ENCODE data around the gene ESAM.
A peak's percentile ranks its signal among the peaks of the same experiment; 100 is the strongest.

The ESAM gene

DNA sequence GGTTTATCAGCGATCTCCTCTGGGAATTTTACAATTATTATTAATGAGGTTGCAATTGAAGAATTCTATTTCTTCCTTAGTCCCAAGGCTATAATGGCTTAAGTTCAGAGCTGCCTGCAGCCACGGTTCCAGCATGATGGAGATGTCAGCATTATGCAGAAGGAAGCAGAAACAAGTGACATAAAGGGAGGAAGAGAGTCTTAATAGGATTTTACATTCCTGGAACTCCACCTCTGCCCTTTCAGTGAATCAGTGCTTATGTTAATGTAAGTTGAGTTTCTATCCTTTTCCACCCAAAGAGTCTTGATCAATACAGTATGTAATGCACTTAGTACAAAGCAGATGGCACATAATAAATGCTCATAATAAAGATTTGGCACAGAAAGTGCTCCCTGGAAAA is 34.0 kb downstream of the ESAM start:
- TF ChIP-seq, protein P1, sequence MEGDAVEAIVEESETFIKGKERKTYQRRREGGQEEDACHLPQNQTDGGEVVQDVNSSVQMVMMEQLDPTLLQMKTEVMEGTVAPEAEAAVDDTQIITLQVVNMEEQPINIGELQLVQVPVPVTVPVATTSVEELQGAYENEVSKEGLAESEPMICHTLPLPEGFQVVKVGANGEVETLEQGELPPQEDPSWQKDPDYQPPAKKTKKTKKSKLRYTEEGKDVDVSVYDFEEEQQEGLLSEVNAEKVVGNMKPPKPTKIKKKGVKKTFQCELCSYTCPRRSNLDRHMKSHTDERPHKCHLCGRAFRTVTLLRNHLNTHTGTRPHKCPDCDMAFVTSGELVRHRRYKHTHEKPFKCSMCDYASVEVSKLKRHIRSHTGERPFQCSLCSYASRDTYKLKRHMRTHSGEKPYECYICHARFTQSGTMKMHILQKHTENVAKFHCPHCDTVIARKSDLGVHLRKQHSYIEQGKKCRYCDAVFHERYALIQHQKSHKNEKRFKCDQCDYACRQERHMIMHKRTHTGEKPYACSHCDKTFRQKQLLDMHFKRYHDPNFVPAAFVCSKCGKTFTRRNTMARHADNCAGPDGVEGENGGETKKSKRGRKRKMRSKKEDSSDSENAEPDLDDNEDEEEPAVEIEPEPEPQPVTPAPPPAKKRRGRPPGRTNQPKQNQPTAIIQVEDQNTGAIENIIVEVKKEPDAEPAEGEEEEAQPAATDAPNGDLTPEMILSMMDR (IDR thresholded peaks at IDR 0.05) = no peak
- TF ChIP-seq ZFX (IDR thresholded peaks at IDR 0.05; ENCODE audit: borderline replicate concordance) = no peak

DNA sequence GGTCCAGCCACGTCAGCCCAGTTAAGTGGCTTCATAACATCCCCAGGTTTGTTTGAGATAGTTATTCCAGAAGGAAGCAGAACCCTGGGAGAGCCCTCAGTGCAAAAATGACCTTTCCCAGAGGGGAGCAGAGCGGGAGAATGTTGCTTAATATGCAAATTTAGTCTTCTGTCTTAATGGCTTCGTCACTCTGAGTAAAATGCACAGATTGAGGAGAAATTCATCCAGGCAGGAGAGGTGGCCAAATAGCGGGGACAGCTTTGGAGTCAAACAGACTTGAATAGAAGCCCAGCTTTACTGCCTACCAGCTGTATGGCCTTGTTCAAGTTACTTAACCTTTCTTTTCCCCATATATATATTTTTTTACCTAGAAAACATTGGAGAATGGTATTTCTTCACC is 34.6 kb downstream of the ESAM start:
- no peak for TF ChIP-seq ZFX (IDR thresholded peaks at IDR 0.05; ENCODE audit: borderline replicate concordance)
- TF ChIP-seq, protein P1 (IDR thresholded peaks at IDR 0.05) = no peak
- no peak overlapping the region for H3K27ac ChIP-seq

More for the DNA sequence above, 34.0 kb downstream of the ESAM start:
- no peak overlapping the region for H3K27ac ChIP-seq

DNA sequence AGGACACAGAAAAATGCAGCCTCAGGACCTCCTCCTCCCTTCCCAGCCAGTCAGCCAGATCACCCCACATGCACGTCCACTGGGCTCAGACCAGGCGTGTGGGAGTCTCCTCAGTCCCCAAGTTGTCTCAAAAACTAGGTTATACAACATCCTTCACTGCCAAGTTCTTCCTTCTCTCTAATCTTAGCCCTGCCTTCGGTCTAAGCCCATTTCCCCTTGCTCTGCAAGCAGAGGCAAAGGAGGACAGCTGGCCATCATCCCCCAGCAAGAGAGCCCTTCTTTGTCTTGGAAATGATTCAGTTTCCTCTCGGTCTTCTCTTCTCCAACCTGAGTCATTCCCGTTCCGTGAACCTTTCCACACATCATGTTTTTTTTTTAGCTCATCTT is 36.4 kb downstream of the ESAM start:
- peak overlapping the region; percentile 88 for H3K27ac ChIP-seq
- TF ChIP-seq, protein P1 (IDR thresholded peaks at IDR 0.05) = no peak

DNA sequence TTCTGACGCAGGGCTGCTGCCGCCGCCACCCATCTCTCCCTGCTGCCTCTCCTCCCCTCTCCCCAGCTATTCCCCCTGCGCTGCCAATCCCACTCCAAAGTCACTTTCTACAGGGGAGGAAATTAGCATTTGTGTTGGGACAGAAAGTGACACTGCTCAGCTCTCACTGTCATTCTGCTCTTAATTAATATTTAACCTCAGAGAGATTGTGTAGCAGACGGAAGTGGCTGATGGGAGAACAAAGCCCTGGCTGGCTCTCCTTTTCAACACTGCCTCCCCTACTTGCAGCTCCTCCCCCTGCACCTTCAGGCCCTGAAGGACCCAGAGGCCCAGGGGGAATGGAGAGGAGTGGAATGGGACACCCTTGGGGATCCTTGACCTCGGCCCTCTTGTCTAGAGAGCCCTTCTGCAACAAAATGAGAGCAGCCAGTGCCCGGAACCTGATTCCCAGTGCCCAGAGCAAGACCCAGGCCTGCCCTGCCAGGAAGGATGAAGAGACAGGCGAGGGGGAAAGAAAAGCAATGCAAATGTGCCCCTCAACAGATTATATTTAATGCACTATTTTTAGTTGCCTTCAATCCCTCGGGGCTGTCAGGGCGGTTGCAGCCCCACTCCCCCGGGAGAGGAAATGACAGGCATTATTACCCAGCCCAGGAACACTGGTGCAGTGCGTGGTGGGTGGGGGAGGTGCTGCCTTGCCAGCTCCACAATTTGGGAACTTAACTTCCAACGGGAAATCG is 36.9 kb downstream of the ESAM start:
- peak overlapping the region; percentile 88 for H3K27ac ChIP-seq
- TF ChIP-seq, protein P1 (IDR thresholded peaks at IDR 0.05) = no peak
- no peak for TF ChIP-seq ZFX (IDR thresholded peaks at IDR 0.05; ENCODE audit: borderline replicate concordance)

DNA sequence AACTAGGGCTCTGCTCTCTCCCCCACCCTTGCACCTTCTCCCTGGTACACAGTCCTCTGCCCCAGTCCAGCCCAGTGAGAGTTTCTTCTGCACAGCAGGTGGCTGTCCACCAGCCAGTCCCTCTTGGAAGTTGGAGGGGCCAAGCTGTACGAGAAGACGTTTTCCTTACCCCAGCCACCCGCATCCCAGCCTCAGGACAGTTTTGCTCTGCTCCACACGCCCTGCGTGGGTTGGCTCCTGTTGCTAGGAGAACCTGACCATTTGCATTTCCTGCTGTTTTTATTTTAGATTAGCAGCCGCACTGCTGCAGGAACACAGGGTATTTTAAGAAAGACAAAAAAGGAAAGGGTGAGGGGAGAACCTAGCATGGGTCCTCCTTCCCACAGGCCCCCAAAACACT is 39.9 kb downstream of the ESAM start:
- no peak for TF ChIP-seq ZFX (IDR thresholded peaks at IDR 0.05; ENCODE audit: borderline replicate concordance)
- TF ChIP-seq, protein P1 (IDR thresholded peaks at IDR 0.05) = no peak
- no peak overlapping the region for H3K27ac ChIP-seq

DNA sequence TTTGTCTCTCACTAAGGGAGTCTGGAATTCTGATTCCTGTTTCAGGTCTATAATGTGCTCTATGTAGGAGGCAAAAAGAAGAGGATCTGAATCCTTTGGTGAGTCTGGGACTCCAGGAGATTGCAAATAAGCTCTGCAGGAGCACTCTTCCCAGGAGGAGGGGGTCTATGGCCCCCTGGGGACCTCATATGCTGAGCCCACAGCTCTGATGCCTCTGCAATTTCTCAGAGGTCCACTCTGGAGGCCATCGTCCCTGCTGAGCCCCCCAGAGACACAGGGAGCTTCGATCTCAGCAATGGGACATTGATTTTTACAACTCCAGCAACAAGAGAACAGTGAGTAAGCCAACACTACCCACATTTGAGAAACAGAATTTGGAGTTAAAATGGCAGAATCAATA is 42.6 kb downstream of the ESAM start:
- TF ChIP-seq, protein P1 (IDR thresholded peaks at IDR 0.05) = no peak
- TF ChIP-seq ZFX (IDR thresholded peaks at IDR 0.05; ENCODE audit: borderline replicate concordance) = no peak
- H3K27ac ChIP-seq = no peak overlapping the region

DNA sequence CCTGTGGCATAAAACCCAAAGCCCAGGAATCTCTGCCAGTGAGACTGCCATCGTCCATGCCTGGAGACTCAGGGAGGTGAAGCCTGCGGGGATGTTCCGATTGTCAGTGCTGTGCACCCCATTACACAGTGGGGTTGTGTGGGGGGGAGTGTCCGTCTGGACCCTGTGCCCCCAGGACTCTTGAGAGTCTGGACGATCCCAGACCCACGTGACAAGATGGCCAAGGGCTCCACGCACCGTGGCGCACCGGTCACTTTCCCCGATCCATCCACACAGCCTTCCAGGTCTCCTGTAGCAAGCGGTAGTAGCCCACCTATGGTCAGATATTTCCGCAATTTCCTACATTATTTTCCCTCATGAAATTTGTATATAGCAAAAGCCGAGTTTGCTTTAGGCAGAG is 43.3 kb downstream of the ESAM start:
- no peak overlapping the region for H3K27ac ChIP-seq
- TF ChIP-seq, protein P1 (IDR thresholded peaks at IDR 0.05) = no peak
- TF ChIP-seq ZFX (IDR thresholded peaks at IDR 0.05; ENCODE audit: borderline replicate concordance) = no peak

Data from 22Rv1 (cell line).